ENCODE measurements around the gene HOXA7. TPM values are rescaled to one million over a fixed set of nuclear protein-coding genes. Genes with fewer than 3 reads are reported as not detected.

The HOXA7 gene
- polyA plus RNA-seq (2012; ENCODE audit: insufficient read length, low read depth), result not detected

GRCh38 chr7:27156508-27156898, at the start of gene HOXA7:
Gene HOXA7, minus strand, starts transcription at chr7:27156675. Its CDS starts 130 bp downstream, at chr7:27156545.
- TF ChIP-seq FOXP2 (optimal IDR thresholded peaks at IDR 0.05; ENCODE audit: borderline replicate concordance, extremely low read depth, extremely low read length, insufficient read depth) (no peak), TAF1 (IDR thresholded peaks at IDR 0.05; ENCODE audit: borderline replicate concordance, insufficient read depth, low read length) (no peak), POLR2AphosphoS5 (IDR thresholded peaks at IDR 0.05; ENCODE audit: low read depth, low read length) (no peak), SIN3A (IDR thresholded peaks at IDR 0.05; ENCODE audit: borderline replicate concordance, insufficient read depth, low read length) (no peak), REST (IDR thresholded peaks at IDR 0.05; ENCODE audit: insufficient read depth in 1 of 2, low read depth in 2 of 2, low read length in 2 of 2) (no peak)

- no peak for TF ChIP-seq TAF1 (IDR thresholded peaks at IDR 0.05; ENCODE audit: borderline replicate concordance, insufficient read depth, low read length)
- no peak for TF ChIP-seq REST (IDR thresholded peaks at IDR 0.05; ENCODE audit: insufficient read depth in 1 of 2, low read depth in 2 of 2, low read length in 2 of 2)
- no peak for TF ChIP-seq SIN3A (IDR thresholded peaks at IDR 0.05; ENCODE audit: borderline replicate concordance, insufficient read depth, low read length)
- no peak for TF ChIP-seq FOXP2 (optimal IDR thresholded peaks at IDR 0.05; ENCODE audit: borderline replicate concordance, extremely low read depth, extremely low read length, insufficient read depth)
- TF ChIP-seq POLR2AphosphoS5 (IDR thresholded peaks at IDR 0.05; ENCODE audit: low read depth, low read length), result no peak
Measured at GRCh38 chr7:27205325-27206280, 49.1 kb upstream of the HOXA7 start.

- TF ChIP-seq REST (IDR thresholded peaks at IDR 0.05; ENCODE audit: insufficient read depth in 1 of 2, low read depth in 2 of 2, low read length in 2 of 2) (no peak), POLR2AphosphoS5 (IDR thresholded peaks at IDR 0.05; ENCODE audit: low read depth, low read length) (no peak), FOXP2 (optimal IDR thresholded peaks at IDR 0.05; ENCODE audit: borderline replicate concordance, extremely low read depth, extremely low read length, insufficient read depth) (no peak)
Measured at GRCh38 chr7:27204851-27205322, 48.4 kb upstream of the HOXA7 start.

- TF ChIP-seq FOXP2 (optimal IDR thresholded peaks at IDR 0.05; ENCODE audit: borderline replicate concordance, extremely low read depth, extremely low read length, insufficient read depth) (no peak), REST (IDR thresholded peaks at IDR 0.05; ENCODE audit: insufficient read depth in 1 of 2, low read depth in 2 of 2, low read length in 2 of 2) (no peak), SIN3A (IDR thresholded peaks at IDR 0.05; ENCODE audit: borderline replicate concordance, insufficient read depth, low read length) (no peak), POLR2AphosphoS5 (IDR thresholded peaks at IDR 0.05; ENCODE audit: low read depth, low read length) (no peak), TAF1 (IDR thresholded peaks at IDR 0.05; ENCODE audit: borderline replicate concordance, insufficient read depth, low read length) (no peak)
Measured at GRCh38 chr7:27203964-27204594, 47.6 kb upstream of the HOXA7 start.
